GM11168 (cell line): ENCODE results near the gene ATP2A1.

ENCODE experiments used
- in situ Hi-C: fragments of 300-500 bp; cut with MboI; formaldehyde crosslinking; loops from one replicate; pipeline ENCODE4 v1.12.0; 2022; ENCODE audit warnings: low sequenced_read_pairs; ENCODE audit not compliant: unreplicated experiment

Gene ATP2A1

GRCh38 chr16:28846080-28846932 lies 32.0 kb upstream of the ATP2A1 start, which contains the start of gene TUFM:
Gene TUFM, minus strand, starts transcription at chr16:28846348. Its CDS starts 79 bp downstream, at chr16:28846269.
- in situ Hi-C loops = loop anchor here (25.0 kb wide), 1 partner anchor 159 kb away; no protein-coding TSS in a partner anchor

DNA sequence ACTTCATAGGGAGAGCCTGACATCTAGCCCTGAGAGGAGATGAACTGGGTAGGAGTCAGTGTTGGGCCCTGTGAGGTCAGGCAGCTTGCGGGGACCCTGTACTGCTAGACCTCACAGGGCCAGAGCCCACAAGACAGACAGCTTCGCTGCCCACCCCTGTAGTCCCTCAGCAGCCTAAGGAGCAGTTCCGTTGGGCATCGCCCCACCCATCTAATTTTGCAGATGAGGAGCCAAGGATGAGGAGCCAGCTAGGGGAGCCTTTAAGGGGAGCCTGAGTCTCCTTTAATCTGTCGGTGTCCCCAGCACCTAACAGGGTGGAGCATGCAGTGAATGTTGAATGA lies 31.4 kb upstream of the ATP2A1 start:
- in situ Hi-C loops = loop anchor here (25.0 kb wide), 1 partner anchor 160 kb away; no protein-coding TSS in a partner anchor

GRCh38 chr16:28858421-28858820 lies 19.9 kb upstream of the ATP2A1 start:
- in situ Hi-C loops = no loop called here

- in situ Hi-C loops = no loop called here
Measured at GRCh38 chr16:28859326-28859725, 19.0 kb upstream of the ATP2A1 start.

DNA sequence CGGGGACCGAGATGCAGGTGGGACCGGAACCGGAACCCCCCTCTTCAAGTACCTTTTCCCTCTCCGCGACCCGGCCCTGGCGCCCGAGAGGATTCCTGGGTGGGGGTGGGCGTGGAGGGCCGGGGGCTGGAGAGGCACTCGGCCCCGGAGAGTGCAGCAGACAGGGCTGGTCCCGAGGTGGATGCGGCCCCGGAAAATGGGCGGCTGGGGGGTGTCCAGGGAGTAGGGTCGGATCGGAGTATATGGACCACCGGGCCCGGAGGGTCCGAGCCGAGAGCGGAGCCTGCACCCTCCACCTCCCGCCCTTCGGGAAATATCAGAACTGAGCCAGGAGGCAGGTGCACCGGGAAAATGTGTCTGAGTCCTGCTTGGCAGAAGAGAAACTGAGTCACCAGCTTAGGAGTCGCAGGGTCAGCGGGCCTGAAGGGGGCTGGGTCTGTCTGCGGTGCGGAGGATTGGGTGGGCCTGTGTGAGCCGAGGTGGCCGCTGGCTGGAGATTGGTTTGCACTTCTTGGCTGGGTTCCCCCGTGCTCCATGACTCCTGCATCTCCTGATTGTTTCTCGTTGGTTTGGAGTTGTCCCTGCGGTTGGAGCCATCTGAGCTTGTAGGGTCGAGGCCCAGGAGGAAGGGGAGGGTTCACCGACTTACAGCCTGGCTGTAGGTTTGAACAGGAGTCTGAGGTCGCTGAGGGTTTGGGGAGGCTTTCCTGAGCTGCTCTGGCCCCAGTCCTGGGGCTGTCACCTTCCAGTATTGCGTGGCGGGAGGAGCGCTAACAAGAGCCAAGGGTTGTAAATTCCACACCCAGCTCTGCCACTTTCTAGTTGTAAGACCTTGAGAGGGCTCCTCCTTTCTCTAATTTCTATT lies 14.1 kb upstream of the ATP2A1 start:
- in situ Hi-C loops = loop anchor here (10.0 kb wide), 1 partner anchor 81 kb away; no protein-coding TSS in a partner anchor

- in situ Hi-C loops = loop anchor here (10.0 kb wide), 1 partner anchor 80 kb away; no protein-coding TSS in a partner anchor
Measured at GRCh38 chr16:28865001-28865688, 13.1 kb upstream of the ATP2A1 start.

DNA sequence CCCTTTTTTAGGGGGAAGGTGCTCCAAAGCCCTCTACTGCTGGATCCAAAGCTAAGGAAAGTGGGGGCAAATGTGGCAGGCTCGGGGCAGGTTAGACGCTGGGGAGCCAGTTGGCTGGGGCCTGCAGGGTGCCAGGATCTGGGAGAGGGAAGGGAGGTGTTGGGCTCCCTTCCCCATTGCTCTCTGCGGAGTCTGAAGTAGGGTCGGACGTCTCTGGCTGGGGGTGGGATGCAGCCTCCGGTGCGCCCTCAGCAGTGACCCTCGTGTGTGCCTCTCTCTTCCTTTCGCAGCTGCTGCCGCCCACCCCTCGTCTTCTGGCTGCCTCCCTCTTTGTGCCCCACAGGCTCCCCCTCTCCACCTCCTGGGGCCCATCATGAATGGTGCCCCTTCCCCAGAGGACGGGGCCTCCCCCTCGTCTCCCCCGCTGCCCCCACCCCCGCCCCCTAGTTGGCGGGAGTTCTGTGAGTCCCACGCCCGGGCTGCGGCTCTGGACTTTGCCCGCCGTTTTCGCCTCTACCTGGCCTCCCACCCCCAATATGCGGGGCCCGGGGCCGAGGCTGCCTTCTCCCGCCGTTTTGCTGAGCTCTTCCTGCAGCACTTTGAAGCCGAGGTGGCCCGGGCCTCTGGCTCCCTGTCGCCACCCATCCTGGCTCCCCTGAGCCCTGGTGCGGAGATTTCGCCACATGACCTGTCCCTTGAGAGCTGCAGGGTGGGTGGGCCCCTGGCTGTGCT lies 12.4 kb upstream of the ATP2A1 start:
- in situ Hi-C loops = loop anchor here (10.0 kb wide), 1 partner anchor 79 kb away; no protein-coding TSS in a partner anchor

GRCh38 chr16:28866454-28866804 lies 11.9 kb upstream of the ATP2A1 start:
- in situ Hi-C loops = loop anchor here (10.0 kb wide), 1 partner anchor 78 kb away; no protein-coding TSS in a partner anchor

DNA sequence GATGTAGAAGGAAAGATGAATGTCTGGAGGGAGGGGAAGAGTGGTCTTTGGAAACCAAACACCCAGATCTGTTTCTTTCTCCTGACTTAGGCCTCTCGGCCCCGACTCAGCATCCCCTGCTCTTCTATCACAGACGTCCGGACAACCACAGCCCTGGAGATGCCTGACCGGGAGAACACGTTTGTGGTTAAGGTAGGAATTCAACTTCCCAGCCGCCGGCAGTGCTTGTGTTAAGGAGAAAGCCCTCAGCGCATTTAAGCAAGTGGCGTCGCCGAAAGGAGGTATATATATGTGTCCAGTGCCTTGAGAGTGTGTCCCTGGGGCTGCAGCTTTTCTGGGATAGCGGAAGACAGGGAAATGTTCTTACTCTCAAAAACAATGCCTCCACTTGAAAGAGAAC lies 11.0 kb upstream of the ATP2A1 start:
- in situ Hi-C loops = loop anchor here (10.0 kb wide), 1 partner anchor 78 kb away; no protein-coding TSS in a partner anchor

GRCh38 chr16:28867646-28868045 lies 10.6 kb upstream of the ATP2A1 start:
- in situ Hi-C loops = loop anchor here (10.0 kb wide), 1 partner anchor 77 kb away; no protein-coding TSS in a partner anchor

- in situ Hi-C loops = loop anchor here (10.0 kb wide), 1 partner anchor 76 kb away; no protein-coding TSS in a partner anchor
Measured at GRCh38 chr16:28869201-28869600, 9.1 kb upstream of the ATP2A1 start.

- in situ Hi-C loops = no loop called here
Measured at GRCh38 chr16:28872952-28873351, 5.3 kb upstream of the ATP2A1 start.

DNA sequence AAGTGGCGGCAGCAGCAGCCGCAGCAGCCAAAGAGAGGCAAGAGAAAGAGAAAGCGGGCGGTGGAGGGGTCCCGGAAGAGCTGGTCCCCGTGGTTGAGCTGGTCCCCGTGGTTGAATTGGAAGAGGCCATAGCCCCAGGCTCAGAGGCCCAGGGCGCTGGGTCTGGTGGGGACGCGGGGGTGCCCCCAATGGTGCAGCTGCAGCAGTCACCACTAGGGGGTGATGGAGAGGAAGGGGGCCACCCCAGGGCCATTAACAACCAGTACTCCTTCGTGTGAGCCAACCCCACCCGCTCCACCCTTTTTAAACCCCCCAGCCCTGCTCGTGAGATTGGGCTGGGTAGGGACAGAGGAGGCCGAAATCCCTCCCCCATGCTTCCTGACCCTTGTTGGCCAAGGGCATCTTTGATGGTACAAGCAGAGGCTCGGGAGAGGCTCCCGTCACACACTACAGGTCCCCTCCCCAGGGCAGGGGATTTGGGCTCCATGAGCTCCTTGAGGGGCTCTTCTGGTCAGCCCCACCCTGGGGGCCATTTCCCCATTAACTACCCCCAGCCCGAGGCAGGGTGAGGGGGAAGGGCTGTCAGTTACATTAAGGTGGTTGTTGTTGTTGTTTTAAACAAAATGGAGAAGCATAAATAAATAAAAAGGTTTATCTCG lies 4.6 kb upstream of the ATP2A1 start:
- in situ Hi-C loops = no loop called here

GRCh38 chr16:28874406-28874805 lies 3.9 kb upstream of the ATP2A1 start:
- in situ Hi-C loops = no loop called here

DNA sequence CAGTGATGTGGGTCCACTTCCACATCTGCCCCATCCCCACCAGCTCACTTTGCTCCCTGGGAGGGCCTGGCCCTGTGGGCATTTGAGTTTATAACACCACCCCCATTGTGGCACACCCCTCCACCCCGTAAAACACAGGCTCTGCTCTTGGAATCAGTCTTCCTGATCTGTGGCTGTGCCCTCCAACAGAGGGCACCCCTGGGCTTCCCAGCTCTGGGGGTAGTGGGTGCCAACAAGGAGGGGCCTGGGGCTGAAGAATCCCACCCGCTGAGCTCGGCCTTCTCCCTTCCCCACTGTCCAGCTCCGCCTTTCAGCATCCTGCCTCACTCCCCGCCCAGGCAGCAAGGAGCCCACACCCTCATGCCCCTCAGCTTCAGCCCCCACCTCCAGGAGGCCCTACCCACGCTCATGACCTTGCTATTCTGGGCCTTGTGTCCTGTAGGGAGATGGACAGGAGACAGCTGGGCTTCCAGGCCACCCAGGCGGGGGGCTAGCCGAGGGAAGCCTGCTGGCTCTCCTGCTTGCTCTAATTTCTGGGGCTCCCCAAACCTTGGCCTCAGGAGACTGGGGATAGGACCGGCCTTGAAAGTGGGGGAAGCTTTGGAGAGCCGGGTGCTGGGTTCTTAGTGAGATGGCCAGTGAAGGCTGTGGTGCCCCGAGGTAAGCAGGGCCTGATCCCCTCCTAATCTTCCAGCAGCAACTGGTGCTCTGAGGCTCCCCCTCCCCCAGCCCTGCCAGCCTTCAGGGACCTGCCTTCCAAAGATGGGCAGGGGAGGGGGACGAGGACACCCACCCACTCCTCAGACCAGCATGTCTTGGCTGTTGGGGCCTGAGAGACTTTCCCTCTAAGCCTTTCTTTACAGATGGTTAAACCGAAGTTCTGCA lies 2.9 kb upstream of the ATP2A1 start:
- in situ Hi-C loops = no loop called here

DNA sequence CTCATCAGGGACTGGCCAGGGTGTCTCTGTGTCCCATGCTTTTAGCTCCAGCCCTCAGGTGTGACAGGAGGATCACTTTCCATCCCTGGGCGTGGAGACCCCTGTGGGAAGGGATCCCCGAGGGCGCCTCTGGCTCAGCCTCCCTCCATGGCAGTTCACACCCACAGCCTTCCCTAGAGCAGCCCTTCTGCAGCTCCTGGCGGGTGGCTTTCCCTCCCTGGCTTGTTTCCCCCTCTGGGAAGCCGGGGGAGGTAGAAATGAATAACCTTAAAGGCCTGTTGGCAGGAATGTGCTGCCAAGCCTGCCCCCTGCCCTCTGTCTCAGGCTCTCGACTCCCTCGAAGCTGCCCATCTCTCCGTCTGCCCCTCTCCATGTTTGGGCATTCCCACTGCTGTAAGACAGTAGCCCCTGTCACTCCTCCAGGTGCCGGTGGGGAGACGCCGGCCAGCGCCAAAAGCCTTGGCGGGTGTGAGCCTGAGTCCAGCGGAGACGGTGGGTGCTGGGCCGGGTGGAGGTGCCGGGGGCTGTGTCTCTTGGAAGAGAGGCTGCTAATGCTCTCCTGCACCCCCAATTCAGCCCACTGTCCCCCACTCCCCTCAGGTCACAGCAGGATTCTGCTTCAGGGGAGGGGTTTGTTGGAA lies 2.1 kb upstream of the ATP2A1 start:
- in situ Hi-C loops = no loop called here

GRCh38 chr16:28876973-28877654 lies 1.2 kb upstream of the ATP2A1 start:
- in situ Hi-C loops = no loop called here
